GM08714 (cell line): Measurements from ENCODE around the gene CD2.

Experiments
- H3K4me3 ChIP-seq: fragments of 200-500 bp; sonication (Bioruptor generic); 2 replicates; pipeline ENCODE4 v1.5.1; 2014; ENCODE audit warnings: mild to moderate bottlenecking, low read length, inconsistent platforms
- ZNF274 ChIP-seq: IDR thresholded peaks from 2 replicates; pipeline ENCODE4 v1.6.1; 2012; ENCODE audit warnings: mild to moderate bottlenecking, low read depth, low read length

Gene CD2

DNA sequence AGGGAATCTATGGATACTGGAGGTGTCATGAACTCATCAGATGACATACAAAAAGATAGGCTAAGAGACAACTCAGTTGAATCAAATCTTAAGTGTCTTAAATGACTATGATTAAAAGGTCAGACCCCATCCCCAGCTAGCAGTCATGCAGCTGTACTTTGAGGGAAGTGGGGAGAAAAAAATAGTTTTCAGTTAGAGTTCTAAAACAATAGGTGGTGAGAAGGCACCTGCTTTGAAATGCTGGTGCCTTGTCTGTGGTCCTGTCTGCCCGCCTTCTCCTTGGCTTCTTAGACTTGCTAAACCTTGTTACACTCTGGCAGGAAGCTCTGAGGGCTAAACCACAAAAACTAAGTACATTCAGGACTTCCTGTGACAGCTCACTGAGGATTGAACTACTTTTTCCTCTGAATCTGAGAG lies 15.3 kb downstream of the CD2 start:
- no peak overlapping the region for H3K4me3 ChIP-seq
- TF ChIP-seq ZNF274: no peak

DNA sequence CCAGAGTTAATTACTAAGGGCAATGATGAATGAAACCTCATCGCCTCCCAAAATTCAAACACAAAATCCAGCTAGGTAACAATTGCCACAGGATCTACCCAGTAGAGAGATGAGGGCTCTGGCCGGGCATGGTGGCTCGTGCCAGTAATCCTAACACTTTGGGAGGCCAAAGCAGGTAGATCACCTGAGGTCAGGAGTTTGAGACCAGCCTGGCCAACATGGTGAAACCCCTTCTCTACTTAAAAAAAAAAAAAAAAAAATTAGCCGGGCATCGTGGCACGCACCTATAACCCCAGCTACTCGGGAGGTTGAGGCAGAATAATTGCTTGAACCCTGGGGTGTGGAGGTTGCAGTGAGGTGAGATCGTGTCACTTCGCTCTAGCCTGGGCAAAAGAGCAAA lies 15.8 kb downstream of the CD2 start:
- no peak for TF ChIP-seq ZNF274
- H3K4me3 ChIP-seq: no peak overlapping the region

DNA sequence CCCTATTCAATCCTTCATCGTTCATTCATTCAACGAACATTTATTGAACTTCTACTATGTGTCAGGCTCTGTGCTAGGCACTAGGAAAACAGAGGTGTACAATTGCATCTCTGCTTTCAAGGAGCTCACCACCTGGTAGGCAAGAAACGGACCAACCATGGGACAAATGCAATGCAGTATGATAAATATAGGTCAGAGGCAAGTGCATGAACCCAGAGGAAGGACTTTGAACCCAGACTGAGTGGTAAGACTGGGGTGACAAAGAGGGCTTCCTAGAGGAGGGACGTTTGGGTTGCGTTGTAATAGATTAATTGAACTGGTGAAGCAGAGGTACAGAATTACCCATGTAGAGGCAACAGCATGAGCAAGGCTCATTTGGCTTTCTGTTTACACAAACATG lies 16.4 kb downstream of the CD2 start:
- H3K4me3 ChIP-seq: no peak overlapping the region
- no peak for TF ChIP-seq ZNF274

DNA sequence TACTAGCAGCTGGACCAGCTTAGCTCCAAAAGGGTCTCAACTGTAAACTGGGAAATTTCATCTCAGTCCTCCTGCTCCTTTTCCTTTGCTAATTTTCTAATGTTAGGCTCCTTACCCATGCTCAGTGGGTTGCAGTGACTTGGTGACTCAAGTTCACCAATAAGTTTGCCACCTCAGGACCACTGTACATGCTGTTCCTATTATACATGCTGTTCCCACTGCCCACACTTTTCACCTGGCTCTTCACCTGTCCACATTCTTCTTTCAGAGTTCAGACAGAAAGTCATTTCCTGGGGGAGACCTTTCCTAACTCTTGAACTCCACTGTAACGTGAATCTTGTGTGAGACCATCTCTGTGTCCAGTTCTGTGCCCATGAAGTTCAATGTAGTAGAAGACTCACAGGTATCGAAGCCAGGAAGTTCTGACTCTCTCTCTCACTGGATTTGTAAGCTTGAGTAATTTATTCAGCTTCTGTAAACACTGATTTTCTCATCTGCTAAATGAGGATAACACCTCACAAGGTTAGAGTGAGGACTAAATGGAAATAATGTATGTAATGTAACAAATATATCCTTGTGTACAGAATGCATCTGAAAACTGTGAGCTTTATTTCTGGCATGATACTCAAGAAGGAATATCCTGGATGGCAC lies 17.9 kb downstream of the CD2 start:
- H3K4me3 ChIP-seq: no peak overlapping the region
- no peak for TF ChIP-seq ZNF274

DNA sequence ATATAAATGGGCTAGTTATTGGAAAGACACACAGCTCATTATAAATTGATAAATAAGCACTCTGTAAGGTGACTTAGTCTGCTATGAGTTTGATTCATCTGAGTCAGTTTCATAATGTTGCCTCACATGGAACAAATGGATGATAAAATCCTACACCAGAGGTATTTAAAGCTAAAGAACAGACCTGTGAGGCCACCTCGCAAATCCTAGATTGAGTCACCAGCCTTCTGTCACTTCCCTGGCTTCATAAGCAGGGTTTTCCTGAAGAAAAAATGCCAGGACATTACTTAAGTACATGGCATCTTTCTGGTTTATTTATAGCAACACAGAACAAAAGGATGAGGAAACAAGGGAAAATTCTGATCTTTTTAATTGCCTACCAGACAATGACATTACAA lies 18.4 kb downstream of the CD2 start:
- H3K4me3 ChIP-seq: no peak overlapping the region
- TF ChIP-seq ZNF274: no peak

DNA sequence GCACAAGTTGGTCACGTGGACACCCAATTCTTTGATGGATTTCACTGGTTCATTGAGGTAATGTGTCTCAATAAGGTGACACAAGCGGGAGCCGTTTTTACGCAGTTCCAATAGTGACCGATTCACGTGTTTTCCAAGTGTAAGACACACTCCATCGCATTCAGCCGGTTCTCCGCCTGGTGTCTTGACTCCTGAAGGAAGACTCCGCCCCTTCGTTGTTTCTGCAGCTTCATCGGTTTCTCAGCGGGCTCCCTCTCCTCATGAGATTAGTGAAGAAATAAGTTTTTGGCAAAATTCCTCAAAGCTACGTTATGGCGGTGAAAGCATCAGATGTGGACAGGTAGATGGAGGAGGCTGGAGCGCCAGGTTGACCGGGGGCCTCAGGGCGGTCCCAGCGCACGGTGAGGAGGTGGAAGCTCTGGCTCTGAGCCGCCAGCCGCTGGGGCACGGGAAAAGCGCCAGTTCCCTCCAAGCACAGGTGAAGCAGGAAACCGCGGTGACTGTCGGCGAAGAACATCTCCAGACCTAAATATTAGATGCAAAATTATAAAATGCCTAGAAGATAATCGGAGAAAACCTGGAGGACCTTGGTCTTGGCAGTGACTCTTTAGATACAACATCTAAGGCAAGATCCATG lies 21.0 kb downstream of the CD2 start:
- no peak for TF ChIP-seq ZNF274
- H3K4me3 ChIP-seq: no peak overlapping the region

DNA sequence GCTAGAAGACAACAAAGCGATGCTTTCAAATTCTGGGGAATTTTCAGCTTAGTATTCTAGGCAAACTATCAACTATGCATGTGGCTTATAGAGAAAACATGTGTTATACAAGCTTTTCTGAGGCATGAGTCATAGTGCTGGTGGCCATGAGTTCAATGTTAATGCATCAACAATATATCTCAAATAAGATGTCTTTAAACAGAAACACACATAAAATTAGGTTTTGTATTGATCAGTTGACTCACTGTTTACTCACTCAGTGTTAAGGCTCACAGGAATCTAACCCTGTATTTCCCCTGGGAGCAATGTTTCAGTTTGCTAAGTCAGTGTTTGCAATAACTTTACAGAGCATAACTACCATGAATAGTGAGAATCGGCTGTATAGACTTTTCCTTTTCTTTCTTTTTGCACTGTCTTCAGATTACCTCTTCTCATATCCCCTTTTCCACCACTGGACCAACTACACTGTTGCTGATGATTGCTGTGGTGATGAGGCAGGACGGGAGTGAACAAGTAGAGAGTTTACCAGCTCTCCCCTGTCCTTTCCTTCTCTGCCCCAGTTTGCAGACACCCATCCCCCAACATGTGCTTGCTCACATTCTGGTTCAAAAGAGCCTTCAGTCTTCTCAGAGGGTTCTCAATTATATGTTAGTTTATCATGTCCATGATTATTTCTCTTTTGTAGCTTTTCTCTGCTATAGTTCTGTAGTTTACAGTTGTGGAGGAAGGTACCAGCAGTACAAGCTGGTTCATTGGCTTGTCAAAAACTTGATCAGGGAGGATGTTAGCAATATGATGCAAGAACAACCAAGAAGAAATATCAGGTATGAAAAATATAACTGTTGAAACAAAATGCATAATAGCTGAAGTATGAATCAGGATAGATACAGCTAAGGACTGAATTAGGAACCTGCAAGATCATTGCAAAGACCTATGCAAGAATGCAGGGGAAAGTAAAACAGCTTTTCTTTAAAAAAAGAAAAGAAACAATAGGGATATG lies 23.9 kb downstream of the CD2 start:
- no peak overlapping the region for H3K4me3 ChIP-seq
- TF ChIP-seq ZNF274: no peak

DNA sequence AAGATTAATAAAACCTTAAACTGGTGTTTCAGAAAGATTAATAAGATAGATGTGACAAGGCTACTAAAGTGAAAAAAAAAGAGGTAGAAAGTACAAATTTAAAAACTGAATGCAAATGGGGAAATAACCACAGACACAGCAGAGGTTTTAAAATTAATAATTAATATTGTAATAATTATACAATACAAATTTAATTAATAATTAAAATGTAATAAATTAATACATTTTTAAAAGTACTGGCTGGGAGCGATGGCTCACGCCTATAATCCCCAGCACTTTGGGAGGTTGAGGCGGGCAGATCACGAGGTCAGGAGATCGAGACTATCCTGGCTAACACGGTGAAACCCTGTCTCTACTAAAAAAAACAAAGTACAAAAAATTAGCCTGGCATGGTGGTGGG lies 26.8 kb downstream of the CD2 start:
- no peak overlapping the region for H3K4me3 ChIP-seq
- no peak for TF ChIP-seq ZNF274

DNA sequence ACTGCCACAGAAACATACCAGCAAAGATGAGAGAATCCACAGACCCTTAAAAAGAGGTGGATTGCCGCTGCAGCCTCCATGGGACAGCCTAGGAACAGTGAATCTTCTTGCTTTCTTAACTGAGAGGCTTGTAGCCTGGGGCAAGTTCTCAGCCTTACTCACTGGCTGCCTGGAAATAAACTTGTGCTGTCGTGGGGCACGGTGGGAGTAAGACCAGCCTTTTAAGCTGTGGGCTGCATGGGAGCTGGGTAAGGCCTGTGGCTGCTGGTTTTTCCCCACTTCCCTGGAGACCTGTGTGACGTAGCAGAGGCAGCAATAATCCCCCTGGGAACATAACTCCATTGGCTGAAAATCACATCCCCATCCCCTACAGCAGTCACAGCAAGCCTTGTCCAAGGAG lies 30.8 kb downstream of the CD2 start:
- no peak overlapping the region for H3K4me3 ChIP-seq
- no peak for TF ChIP-seq ZNF274

DNA sequence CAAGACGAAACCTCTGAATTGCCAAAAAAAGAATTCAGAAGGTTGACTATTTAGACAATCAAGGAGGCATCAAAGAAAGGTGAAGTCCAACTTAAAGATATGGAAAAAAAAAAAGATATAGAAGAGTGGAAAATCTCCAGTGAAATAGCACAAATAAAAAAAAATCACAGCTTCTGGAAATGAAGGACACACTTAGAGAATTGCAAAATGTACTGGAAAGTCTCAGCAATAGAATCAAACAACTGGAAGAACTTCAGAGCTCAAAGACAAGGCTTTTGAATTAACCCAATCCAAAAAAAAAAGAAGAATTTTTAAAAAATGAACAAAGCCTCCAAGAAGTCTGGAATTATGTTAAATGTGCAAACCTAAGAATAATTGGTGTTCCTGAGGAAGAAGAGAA lies 31.8 kb downstream of the CD2 start:
- no peak for TF ChIP-seq ZNF274
- H3K4me3 ChIP-seq: no peak overlapping the region

DNA sequence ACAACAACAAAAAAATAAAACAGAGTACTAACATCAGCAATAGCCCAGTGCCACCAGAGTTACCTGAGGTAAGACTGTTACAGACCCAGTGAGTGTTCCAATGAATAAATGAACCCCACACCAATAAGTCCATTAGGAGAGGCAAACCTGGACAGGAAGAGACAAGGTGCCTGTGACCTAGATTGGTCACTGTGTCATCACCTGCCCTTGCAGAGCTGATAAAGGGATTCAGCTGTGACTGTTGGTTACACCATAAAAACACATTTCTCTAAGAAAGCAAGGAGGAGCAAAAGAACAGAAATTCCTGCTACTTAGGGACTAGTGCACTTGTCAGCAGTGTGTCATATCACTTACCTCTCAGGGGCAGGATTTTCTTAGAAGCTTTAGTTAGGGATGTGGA lies 37.5 kb downstream of the CD2 start:
- TF ChIP-seq ZNF274: no peak

DNA sequence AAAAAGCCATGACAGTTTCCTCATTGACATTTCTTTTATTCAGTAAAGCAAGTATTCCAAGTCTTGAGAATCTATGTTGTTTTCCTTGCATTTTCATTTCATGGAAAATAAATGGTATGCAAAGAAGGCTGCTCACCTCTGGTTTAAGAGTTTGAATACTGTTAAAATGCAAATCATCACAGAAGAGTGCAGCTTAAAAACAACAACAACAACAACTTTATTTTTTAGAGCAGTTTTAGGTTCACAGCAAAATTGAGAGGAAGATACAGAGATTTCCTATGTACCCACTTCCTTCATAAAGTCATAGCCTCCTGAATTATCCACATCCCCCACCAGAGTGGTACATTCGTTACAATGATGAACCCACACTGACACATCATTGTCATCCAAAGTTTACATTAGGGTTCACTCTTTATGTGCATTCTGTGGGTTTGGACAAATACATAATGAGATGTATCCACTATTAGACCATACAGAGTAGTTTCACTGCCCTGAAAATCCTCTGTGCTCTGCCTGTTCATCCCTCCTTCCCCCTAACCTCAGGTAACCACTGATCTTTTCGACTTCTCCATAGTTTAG lies 39.2 kb downstream of the CD2 start:
- TF ChIP-seq ZNF274: no peak
- H3K4me3 ChIP-seq: no peak overlapping the region

More for the DNA sequence above, 37.5 kb downstream of the CD2 start:
- H3K4me3 ChIP-seq: no peak overlapping the region

DNA sequence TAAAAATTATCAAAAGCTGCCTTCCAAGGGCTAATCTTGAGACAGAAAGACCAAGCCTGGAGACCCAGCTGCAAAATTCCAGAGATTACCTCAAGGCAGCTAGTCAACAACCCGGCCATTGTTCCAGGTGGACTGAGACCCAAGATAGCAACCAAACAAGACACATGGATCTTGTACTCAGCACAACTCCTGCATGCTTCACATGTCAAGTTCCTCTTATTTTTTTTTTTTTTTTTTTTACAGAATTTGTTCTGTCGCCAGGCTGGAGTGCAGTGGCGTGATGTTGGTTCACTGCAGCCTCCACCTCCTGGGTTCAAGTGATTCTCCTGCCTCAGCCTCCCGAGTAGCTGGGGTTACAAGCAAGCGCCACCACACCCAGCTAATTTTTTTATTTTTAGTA lies 40.1 kb downstream of the CD2 start:
- no peak for TF ChIP-seq ZNF274
- H3K4me3 ChIP-seq: no peak overlapping the region

DNA sequence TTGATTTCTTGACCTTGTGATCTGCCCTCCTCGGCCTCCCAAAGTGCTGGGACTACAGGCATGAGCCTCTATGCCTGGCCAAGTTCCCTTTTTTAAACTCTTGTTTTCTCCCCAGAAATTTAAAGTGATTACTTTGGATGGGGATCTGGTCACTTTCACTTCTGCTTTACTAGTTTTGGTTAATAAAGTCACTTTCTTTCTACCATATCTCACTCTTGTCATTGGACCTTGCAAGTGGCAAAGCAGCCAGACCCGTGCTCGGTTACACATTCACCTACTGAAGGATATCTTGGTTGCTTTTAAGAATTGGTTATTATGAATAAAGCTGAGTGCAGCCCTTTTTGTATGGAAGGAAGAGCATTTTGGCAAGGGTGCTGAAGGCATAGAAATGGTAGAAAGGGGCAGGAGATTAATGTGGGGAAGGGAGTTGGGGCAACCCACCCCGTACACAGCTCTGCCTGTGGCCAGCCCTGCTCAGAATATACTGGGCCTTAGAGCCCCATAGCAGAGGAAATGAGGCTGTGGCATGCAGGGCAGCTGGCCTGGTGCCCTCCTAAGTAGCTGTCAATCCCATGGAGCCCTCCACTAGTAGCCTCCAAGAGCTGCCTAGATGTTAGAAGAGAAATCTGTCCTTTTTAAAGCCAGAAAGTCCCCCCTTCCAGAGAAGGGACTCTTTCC lies 40.7 kb downstream of the CD2 start:
- H3K4me3 ChIP-seq: no peak overlapping the region
- no peak for TF ChIP-seq ZNF274
